ENCODE measurements around the gene PLEKHA1.

The PLEKHA1 gene

DNA sequence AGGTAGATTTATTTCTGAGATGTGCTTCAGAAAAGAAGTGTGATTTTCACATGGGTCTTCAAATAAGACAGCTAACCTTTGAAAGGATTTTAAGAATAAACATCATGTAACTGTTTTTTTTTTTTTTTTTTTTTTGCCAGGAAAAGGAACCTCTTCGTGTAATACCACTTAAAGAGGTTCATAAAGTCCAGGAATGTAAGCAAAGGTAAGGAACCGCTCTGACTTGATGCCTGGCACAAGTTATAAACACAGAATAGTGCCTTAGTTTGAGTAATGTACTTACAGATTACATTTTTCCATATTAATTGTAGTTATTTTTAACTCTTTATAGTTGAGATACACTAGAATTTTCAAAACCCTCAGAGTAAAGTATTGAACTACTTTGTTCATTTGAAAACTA is 49.6 kb downstream of the PLEKHA1 start:
- DNase-seq, result no peak

DNA sequence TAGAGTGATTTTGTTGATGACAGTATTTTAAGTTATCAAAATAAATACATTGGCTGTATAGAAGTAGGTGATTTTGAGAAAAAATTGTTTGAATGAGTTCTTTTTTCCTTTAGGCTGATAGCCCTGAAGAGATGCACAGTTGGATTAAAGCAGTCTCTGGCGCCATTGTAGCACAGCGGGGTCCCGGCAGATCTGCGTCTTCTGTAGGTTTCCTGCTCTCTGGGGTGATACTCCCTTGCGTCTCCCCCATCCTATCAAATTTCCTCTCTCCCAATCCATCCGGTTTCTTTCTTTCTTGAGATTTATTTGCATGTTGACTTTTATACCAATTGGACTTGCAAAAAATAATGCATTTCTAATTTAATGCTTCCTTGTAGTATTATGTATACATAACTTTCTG is 52.3 kb downstream of the PLEKHA1 start:
- DNase-seq, result no peak

DNA sequence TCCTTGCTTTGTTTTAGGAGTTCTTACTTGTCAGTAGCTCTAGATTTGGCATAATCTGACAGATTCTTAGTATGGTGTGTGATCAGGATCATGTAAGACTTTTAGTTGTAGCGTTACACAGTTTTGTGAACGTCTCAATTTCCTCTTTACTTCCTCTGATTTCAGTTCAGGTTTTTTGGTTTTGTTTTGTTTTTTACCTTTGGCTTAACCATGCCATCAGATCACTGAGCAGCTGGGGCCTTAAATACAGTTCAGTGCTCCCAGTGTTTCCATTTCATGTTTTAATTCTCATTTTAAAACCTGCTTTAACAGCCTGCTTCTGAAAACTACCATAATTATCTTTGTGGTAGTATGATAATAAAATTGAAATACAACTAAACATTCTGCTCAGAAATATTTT is 52.8 kb downstream of the PLEKHA1 start:
- DNase-seq, result no peak

GRCh38 chr10:122435212-122435827 is 60.8 kb downstream of the PLEKHA1 start:
- DNase-seq, result peak; percentile 54

DNA sequence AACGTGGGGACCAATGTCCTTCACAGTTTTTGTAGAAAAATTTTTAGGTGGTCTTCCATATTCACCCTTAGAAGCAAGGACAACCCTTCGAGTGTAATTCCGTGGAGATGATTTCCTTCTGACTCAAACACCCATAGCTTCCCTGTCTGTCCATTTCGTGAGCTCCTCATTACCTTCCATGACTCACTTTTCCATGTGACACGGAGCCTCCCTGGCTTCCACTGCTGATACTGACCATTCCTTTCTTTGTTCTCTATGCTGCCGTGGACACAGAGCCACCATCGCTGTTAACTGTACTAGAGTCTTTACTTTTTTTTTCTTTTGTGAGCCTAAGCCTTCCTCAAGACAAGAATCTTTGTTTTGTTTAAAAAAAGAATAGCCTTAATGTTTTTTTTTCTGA is 67.5 kb downstream of the PLEKHA1 start:
- no peak for DNase-seq

- no peak for DNase-seq
Observed at GRCh38 chr10:122445469-122445868, 71.0 kb downstream of the PLEKHA1 start.

DNA sequence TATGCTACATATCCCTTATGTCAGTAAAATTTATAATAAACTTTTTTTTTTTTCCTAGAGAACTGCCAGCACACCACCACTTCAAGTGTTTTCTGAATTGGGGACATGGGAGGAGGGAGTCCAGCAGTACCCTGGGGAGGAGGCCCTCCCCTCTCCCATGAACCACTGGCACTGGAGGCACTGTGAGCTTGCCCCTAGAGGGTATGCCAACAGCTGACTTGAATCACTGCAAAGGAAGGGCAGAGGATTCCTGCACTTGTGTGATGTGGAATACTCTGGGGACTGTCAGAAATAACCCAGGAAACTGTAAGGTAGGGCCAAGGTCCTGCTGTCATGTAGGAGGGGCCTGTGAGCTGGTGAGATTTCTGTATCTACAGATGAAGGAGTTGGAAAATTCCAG is 71.4 kb downstream of the PLEKHA1 start:
- DNase-seq, result no peak

DNA sequence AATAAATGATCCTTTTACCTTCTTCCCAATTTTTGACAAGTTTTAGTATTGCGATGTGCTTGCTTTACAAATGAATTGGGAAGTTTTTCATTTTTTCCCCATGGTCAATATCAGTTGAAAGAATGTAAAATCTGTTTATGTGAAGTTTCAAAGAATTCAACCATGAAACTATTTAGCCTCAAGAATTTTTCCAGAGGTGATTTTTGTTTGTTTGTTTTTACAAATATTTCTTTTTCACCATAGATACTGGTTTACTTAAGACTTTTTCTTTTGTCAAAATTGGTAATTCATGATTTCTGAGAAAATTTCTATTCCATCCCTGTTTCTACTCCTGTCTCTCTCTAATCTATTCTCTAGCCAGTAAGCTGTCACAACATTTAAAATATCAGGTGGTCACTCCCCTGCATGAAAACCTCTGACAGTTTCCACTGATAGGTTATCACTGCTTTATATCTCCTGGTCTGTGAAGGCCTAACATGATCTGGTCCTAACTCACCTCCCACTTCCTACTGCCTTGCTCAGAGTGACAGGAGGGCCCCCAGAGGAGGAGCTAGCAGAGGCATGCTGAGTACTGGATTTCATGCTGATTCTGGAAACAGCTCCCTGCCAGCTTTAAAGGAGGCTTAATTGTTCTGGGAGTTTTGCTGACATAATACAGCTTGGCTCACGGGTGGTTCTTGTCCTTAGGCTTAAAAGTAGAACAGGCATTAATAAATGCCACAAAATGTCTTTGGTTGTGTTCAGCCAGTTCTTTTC is 72.3 kb downstream of the PLEKHA1 start:
- DNase-seq, result no peak

GRCh38 chr10:122448600-122448999 is 74.1 kb downstream of the PLEKHA1 start:
- no peak for DNase-seq

DNA sequence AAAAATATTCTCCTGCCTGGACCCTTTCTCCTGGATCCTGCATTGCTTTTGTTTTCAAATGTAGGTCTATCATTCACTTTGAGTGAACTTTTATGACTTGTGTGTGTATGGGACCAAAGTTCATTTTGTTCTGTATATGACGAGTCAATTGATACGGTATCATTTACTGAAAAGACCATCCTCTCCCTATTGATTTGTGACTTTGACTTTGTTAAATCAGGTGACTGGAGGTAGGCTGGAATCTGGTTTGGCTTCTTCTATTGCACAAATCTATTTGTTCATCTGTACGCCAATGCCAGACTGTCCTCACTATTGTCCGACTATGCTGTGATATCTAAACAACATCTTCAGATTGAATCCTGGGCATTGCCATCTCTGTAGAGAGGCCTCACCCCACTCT is 74.6 kb downstream of the PLEKHA1 start:
- no peak for DNase-seq

DNA sequence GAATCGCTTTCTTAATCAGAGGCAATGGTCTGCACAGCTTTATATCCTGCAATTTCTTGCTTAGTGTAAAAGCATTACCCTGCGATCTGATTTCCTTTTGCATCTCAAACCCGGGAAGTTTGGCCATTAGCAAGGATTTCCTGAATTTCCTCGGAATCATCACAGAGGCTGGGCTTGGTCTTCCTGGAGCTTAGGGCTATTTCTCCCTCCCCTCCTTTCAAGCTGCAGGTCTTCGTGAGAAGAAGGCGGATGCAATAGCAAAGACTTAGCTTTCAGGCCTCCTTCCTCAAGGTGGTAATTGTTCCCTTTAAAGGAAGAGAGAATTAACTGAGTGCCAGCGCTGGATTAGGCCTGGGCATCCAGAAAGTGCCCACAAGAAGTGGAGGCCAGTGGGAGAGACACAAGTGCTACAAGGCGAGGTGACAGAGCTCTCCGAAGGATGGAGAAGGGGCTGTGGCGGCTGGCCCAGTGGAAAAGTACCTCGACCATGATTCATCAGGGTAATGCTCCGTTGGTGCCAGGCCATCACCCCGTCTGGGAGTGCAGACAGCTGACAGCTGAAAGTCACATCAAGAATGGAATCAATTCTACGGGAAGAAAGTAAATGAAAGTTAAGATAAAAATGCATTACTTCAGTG is 76.0 kb downstream of the PLEKHA1 start:
- no peak for DNase-seq

DNA sequence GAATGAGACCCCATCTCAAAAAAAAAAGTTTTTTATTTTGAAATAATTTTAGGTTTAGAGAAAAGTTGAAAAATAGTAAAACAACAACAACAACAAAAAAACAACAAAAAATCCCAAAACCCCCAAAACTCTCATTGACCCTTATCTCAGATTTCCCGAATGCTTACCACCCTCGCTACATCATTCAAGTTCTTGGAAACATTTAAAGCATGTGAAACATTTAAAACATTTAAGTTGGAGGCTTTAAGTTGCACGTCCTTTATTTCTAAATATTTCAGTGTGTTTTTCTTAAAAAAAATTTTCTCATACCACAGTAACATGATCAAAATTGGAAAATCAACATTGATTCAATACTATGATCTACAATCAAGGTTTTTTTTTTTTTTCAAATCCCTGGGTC is 79.6 kb downstream of the PLEKHA1 start:
- no peak for DNase-seq

DNA sequence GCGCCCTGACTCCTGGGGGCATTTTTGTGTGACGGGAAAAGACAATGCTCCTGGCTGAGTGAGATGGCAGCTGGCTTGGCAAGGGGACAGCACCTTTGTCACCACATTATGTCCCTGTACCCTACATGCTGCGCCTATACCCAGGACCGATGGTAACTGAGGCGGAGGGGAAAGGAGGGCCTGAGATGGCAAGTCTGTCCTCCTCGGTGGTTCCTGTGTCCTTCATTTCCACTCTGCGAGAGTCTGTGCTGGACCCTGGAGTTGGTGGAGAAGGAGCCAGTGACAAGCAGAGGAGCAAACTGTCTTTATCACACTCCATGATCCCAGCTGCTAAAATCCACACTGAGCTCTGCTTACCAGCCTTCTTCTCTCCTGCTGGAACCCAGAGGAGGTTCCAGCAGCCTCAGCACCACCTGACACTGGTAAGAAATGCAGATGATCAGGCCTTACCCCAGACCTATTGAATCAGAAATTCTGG is 80.1 kb downstream of the PLEKHA1 start, which contains the start of gene ARMS2:
Gene ARMS2, plus strand, starts transcription at position 51 of the 478 bp plus-strand sequence. Its CDS starts 75 bp downstream, at position 126.
- no peak for DNase-seq

DNA sequence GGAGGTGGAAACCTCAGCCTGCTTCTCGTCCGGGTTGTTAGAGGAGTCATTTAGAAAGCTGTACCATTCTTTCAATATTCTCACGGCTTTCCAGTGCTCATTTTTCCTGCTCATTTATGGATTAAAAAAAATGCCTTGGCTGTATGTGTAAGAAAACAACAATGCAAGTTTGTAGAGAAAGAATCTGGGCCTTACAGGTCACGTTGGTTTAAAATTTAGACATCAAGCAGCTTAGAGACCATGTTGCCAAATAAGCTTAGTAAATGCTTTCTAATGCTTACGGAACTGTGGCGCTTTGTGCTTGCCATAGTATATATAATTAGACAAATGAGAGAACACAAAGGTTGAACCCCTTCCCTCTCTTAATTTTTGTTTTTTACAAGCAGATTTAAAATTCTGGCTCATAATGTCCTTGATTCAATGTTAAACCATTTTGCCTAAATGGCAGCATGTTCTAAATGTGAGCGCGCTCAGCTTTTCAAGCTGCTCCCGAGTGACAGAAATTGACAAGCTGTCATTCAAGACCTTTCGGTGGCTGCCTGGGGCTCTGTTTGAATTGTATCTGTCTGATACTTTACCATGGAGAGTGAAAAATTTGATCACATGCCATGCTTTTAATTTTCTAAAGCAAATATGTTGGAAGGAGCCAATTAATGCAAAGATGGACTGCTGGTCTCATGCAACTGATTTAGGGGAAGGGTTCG is 81.0 kb downstream of the PLEKHA1 start:
- DNase-seq, result no peak

GRCh38 chr10:122457934-122458333 is 83.4 kb downstream of the PLEKHA1 start:
- DNase-seq, result no peak

- DNase-seq, result no peak
Observed at GRCh38 chr10:122458693-122459092, 84.2 kb downstream of the PLEKHA1 start.

DNA sequence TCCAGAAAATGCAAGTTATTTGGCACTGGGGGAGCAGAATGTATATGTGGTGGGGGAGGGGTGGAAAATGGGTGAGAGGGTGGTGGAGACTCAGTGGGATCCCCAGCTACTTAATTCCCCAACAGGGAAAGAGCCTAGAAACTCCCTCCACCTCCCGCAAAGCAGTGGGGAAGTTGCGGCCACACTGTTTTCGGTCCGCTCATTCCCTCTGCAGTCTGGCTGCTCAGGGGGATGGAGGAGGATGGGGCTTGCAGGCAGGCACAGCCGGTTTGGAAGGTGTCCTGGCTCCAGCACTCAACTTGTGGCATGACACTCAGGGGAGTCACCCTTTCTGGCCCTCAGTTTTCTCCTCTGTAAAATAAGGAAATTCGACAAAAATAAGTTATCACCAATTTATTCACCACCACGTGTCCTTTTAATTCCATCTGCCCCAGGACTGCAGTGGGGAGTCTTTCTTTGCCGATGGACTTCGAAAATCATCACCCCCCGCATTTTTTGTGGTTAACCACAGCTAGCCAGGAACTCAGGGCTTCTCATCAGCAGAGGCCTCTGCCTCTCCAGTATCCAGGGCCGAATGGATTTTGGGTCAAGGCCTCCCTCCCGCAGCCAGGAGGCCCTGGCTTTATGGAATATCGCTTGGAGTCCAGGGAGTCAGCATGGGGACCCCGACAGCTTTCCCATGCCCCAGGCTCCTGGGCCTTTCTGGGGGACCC is 85.2 kb downstream of the PLEKHA1 start:
- no peak for DNase-seq

DNA sequence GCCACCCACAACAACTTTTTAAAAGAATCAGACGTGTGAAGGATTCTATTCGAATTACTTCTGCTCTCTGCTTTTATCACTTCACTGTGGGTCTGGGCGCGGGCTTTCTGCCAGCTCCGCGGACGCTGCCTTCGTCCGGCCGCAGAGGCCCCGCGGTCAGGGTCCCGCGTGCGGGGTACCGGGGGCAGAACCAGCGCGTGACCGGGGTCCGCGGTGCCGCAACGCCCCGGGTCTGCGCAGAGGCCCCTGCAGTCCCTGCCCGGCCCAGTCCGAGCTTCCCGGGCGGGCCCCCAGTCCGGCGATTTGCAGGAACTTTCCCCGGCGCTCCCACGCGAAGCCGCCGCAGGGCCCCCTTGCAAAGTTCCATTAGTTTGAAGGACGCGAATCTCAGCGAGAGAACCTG is 86.4 kb downstream of the PLEKHA1 start:
- no peak for DNase-seq

- DNase-seq, result no peak
Observed at GRCh38 chr10:122461367-122461728, 86.8 kb downstream of the PLEKHA1 start, which contains the start of gene HTRA1. Gene HTRA1, plus strand, starts transcription at chr10:122461553. Its CDS starts 100 bp downstream, at chr10:122461653.

- no peak for DNase-seq
Observed at GRCh38 chr10:122461729-122462532, 87.4 kb downstream of the PLEKHA1 start.
